WTC11 (cell line): ENCODE measurements around the gene NOL7. TPM values are rescaled to one million over a fixed set of nuclear protein-coding genes. Genes with fewer than 3 reads are reported as not detected.
A peak's percentile ranks its signal among the peaks of the same experiment; 100 is the strongest.

Experiments used
- ATAC-seq: fragments of 200-7000 bp; cut with Tn5 transposase; 2 replicates; pipeline ENCODE4 v1.10.0; 2021; ENCODE audit warnings: mild to moderate bottlenecking, moderate library complexity
- CTCF ChIA-PET: fragments of 300-600 bp; sonication (Branson Sonifier 250); formaldehyde crosslinking; loops from one replicate; lab custom pipeline; 2021; ENCODE audit warnings: antibody characterized with exemption; lab: Charles Lee
- POLR2A ChIA-PET: fragments of 350-600 bp; sonication (Branson Sonifier 250); formaldehyde crosslinking; loops from one replicate; lab custom pipeline; 2021; ENCODE audit warnings: antibody characterized with exemption; lab: Charles Lee
- DNase-seq: peaks from one replicate; pipeline ENCODE4 v3.0.0; 2021; ENCODE audit warnings: low spot score
- H3K27ac Mint-ChIP-seq: 2 replicates; pipeline ENCODE4 v1.8.0; 2021; ENCODE audit warnings: mixed read lengths
- H3K27me3 Mint-ChIP-seq: 2 replicates; pipeline ENCODE4 v1.8.0; 2021; ENCODE audit warnings: low read depth, mild to moderate bottlenecking, moderate library complexity, mixed read lengths
- H3K36me3 Mint-ChIP-seq: 2 replicates; pipeline ENCODE4 v1.8.0; 2021; ENCODE audit warnings: mixed read lengths
- H3K4me1 Mint-ChIP-seq: 2 replicates; pipeline ENCODE4 v1.8.0; 2022; ENCODE audit warnings: mixed read lengths
- H3K4me3 Mint-ChIP-seq: 2 replicates; pipeline ENCODE4 v1.8.0; 2021; ENCODE audit warnings: mild to moderate bottlenecking, moderate library complexity, mixed read lengths
- H3K9me3 Mint-ChIP-seq: 2 replicates; pipeline ENCODE4 v1.8.0; 2021; ENCODE audit warnings: mixed read lengths
- AFF4 ChIP-seq: sonication (generic); formaldehyde crosslinking; IDR thresholded peaks from 2 replicates; pipeline ENCODE4 v1.8.1; 2023; ENCODE audit warnings: mild to moderate bottlenecking, missing genetic modification reagents, borderline replicate concordance
- CREB1 ChIP-seq: sonication (generic); formaldehyde crosslinking; IDR thresholded peaks from 2 replicates; pipeline ENCODE4 v1.8.0; 2023; ENCODE audit warnings: mild to moderate bottlenecking, missing genetic modification reagents
- ERG ChIP-seq: fragments of 250-450 bp; sonication (Bioruptor Pico); IDR thresholded peaks from 2 replicates; pipeline ENCODE4 v1.8.0; 2021; ENCODE audit warnings: mild to moderate bottlenecking
- MXD4 ChIP-seq: fragments of 250-450 bp; sonication (Bioruptor Pico); IDR thresholded peaks from 2 replicates; pipeline ENCODE4 v1.8.0; 2021; ENCODE audit warnings: mild to moderate bottlenecking, moderate library complexity, borderline replicate concordance
- NR3C1 ChIP-seq: sonication (generic); formaldehyde crosslinking; conservative IDR thresholded peaks from 2 replicates; pipeline ENCODE4 v1.8.1; 2023; ENCODE audit warnings: low read depth, mild to moderate bottlenecking, missing genetic modification reagents
- OVOL2 ChIP-seq: fragments of 250-450 bp; sonication (Bioruptor Pico); IDR thresholded peaks from 2 replicates; pipeline ENCODE4 v1.9.0; 2021; ENCODE audit warnings: mild to moderate bottlenecking, borderline replicate concordance
- PRRX2 ChIP-seq: fragments of 250-450 bp; sonication (Bioruptor Pico); IDR thresholded peaks from 2 replicates; pipeline ENCODE4 v1.8.0; 2021; ENCODE audit warnings: mild to moderate bottlenecking
- RORB ChIP-seq: fragments of 250-450 bp; sonication (Bioruptor Pico); IDR thresholded peaks from 2 replicates; pipeline ENCODE4 v1.9.0; 2021; ENCODE audit warnings: mild to moderate bottlenecking
- SP1 ChIP-seq: sonication (generic); formaldehyde crosslinking; conservative IDR thresholded peaks from 2 replicates; pipeline ENCODE4 v1.8.1; 2022; ENCODE audit warnings: missing genetic modification reagents
- ZBTB21 ChIP-seq: sonication (generic); formaldehyde crosslinking; IDR thresholded peaks from 2 replicates; pipeline ENCODE4 v1.8.1; 2023; ENCODE audit warnings: mild to moderate bottlenecking, missing genetic modification reagents, borderline replicate concordance
- ZBTB43 ChIP-seq: sonication (generic); formaldehyde crosslinking; IDR thresholded peaks from 2 replicates; pipeline ENCODE4 v1.8.1; 2023; ENCODE audit warnings: mild to moderate bottlenecking, missing genetic modification reagents
- ZNF317 ChIP-seq: sonication (generic); formaldehyde crosslinking; IDR thresholded peaks from 2 replicates; pipeline ENCODE4 v1.8.1; 2023; ENCODE audit warnings: low read depth, mild to moderate bottlenecking, moderate library complexity, missing genetic modification reagents, borderline replicate concordance
- ZNF425 ChIP-seq: fragments of 250-450 bp; sonication (Bioruptor Pico); conservative IDR thresholded peaks from 2 replicates; pipeline ENCODE4 v1.9.0; 2021; ENCODE audit warnings: mild to moderate bottlenecking
- total RNA-seq: library from RNA; stranded (reverse); gene quantifications from 3 replicates; pipeline ENCODE4 v1.2.3, GENCODE V29; 2021
- TF ChIP-seq, protein P1 (sequence below): sonication (generic); formaldehyde crosslinking; IDR thresholded peaks from 2 replicates; pipeline ENCODE4 v1.8.1; 2023; ENCODE audit warnings: mild to moderate bottlenecking, missing genetic modification reagents
- TF ChIP-seq, protein P2 (sequence below): sonication (generic); formaldehyde crosslinking; conservative IDR thresholded peaks from 2 replicates; pipeline ENCODE4 v1.8.1; 2023; ENCODE audit warnings: mild to moderate bottlenecking, low read depth, missing genetic modification reagents, moderate library complexity
- TF ChIP-seq, protein P3 (sequence below): sonication (generic); formaldehyde crosslinking; IDR thresholded peaks from 2 replicates; pipeline ENCODE4 v1.8.0; 2023; ENCODE audit warnings: missing genetic modification reagents, mild to moderate bottlenecking, borderline replicate concordance

Gene NOL7
- total RNA-seq, 1 experiment from 2014 or later: 76.1 TPM

GRCh38 chr6:13648850-13649249 is 33.7 kb downstream of the NOL7 start:
- Mint-ChIP-seq H3K36me3 (peaks cover 9% of the 10 kb centered on the region), H3K4me1 (no peaks in the 10 kb centered on the region), H3K4me3 (no peak overlapping the region)
- TF ChIP-seq PRRX2 (CRISPR knock-in tag): no peak
- TF ChIP-seq RORB: no peak
- TF ChIP-seq ERG (CRISPR knock-in tag): no peak
- no peak for TF ChIP-seq SP1 (CRISPR knock-in tag)
- no peak for TF ChIP-seq OVOL2 (CRISPR knock-in tag)
- no peak for TF ChIP-seq MXD4 (CRISPR knock-in tag)
- TF ChIP-seq, protein P1, sequence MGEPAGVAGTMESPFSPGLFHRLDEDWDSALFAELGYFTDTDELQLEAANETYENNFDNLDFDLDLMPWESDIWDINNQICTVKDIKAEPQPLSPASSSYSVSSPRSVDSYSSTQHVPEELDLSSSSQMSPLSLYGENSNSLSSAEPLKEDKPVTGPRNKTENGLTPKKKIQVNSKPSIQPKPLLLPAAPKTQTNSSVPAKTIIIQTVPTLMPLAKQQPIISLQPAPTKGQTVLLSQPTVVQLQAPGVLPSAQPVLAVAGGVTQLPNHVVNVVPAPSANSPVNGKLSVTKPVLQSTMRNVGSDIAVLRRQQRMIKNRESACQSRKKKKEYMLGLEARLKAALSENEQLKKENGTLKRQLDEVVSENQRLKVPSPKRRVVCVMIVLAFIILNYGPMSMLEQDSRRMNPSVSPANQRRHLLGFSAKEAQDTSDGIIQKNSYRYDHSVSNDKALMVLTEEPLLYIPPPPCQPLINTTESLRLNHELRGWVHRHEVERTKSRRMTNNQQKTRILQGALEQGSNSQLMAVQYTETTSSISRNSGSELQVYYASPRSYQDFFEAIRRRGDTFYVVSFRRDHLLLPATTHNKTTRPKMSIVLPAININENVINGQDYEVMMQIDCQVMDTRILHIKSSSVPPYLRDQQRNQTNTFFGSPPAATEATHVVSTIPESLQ (CRISPR knock-in tag): no peak
- TF ChIP-seq ZBTB43 (CRISPR knock-in tag): no peak
- TF ChIP-seq, protein P2, sequence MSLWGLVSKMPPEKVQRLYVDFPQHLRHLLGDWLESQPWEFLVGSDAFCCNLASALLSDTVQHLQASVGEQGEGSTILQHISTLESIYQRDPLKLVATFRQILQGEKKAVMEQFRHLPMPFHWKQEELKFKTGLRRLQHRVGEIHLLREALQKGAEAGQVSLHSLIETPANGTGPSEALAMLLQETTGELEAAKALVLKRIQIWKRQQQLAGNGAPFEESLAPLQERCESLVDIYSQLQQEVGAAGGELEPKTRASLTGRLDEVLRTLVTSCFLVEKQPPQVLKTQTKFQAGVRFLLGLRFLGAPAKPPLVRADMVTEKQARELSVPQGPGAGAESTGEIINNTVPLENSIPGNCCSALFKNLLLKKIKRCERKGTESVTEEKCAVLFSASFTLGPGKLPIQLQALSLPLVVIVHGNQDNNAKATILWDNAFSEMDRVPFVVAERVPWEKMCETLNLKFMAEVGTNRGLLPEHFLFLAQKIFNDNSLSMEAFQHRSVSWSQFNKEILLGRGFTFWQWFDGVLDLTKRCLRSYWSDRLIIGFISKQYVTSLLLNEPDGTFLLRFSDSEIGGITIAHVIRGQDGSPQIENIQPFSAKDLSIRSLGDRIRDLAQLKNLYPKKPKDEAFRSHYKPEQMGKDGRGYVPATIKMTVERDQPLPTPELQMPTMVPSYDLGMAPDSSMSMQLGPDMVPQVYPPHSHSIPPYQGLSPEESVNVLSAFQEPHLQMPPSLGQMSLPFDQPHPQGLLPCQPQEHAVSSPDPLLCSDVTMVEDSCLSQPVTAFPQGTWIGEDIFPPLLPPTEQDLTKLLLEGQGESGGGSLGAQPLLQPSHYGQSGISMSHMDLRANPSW (CRISPR knock-in tag): no peak
- no peak for TF ChIP-seq ZNF425 (CRISPR knock-in tag)
- TF ChIP-seq ZBTB21 (CRISPR knock-in tag): no peak
- TF ChIP-seq CREB1 (CRISPR knock-in tag): no peak
- TF ChIP-seq, all 79 proteins: peak for 0
- Mint-ChIP-seq H3K27ac (no peak overlapping the region), H3K27me3 (no peaks in the 10 kb centered on the region), H3K9me3 (no peaks in the 10 kb centered on the region)
- DNase-seq (no peak), ATAC-seq (no peak)
- ChIA-PET POLR2A (no interaction called here), CTCF (interaction anchor here (2.0 kb wide), 1 partner anchor 24 kb away, joined by 6 read pairs; no protein-coding TSS in a partner anchor)

DNA sequence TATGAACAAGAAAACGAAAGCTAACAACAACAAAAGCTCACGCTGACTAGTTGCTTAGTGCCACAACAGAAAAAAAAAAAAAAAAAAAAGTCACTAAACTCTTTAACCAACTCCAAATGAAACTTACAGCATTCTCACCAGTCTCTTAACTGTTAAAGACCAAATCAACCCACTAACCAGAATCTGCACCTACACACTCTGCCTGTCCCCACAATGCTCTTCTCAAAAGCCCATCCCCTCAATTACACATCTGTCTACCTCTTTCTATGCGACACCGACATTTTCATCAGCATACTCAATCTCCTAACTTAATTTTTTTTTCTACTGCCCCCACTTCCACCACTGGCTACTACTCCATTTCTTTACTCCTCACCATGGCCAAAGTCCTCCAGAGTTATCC is 34.3 kb downstream of the NOL7 start:
- Mint-ChIP-seq H3K36me3 (peaks cover 9% of the 10 kb centered on the region), H3K4me1 (no peaks in the 10 kb centered on the region), H3K27ac (peak overlapping the region; percentile 14; the same call in 1 of the 2 replicates), H3K9me3 (no peaks in the 10 kb centered on the region), H3K4me3 (no peak overlapping the region), H3K27me3 (no peaks in the 10 kb centered on the region)
- ChIA-PET POLR2A (no interaction called here), CTCF (interaction anchor here (2.0 kb wide), 1 partner anchor 25 kb away, joined by 6 read pairs; no protein-coding TSS in a partner anchor)
- DNase-seq (no peak), ATAC-seq (no peak)
- TF ChIP-seq NR3C1 (CRISPR knock-in tag) (no peak), ZNF317 (CRISPR knock-in tag) (no peak), AFF4 (CRISPR knock-in tag) (no peak)
- TF ChIP-seq, protein P3, sequence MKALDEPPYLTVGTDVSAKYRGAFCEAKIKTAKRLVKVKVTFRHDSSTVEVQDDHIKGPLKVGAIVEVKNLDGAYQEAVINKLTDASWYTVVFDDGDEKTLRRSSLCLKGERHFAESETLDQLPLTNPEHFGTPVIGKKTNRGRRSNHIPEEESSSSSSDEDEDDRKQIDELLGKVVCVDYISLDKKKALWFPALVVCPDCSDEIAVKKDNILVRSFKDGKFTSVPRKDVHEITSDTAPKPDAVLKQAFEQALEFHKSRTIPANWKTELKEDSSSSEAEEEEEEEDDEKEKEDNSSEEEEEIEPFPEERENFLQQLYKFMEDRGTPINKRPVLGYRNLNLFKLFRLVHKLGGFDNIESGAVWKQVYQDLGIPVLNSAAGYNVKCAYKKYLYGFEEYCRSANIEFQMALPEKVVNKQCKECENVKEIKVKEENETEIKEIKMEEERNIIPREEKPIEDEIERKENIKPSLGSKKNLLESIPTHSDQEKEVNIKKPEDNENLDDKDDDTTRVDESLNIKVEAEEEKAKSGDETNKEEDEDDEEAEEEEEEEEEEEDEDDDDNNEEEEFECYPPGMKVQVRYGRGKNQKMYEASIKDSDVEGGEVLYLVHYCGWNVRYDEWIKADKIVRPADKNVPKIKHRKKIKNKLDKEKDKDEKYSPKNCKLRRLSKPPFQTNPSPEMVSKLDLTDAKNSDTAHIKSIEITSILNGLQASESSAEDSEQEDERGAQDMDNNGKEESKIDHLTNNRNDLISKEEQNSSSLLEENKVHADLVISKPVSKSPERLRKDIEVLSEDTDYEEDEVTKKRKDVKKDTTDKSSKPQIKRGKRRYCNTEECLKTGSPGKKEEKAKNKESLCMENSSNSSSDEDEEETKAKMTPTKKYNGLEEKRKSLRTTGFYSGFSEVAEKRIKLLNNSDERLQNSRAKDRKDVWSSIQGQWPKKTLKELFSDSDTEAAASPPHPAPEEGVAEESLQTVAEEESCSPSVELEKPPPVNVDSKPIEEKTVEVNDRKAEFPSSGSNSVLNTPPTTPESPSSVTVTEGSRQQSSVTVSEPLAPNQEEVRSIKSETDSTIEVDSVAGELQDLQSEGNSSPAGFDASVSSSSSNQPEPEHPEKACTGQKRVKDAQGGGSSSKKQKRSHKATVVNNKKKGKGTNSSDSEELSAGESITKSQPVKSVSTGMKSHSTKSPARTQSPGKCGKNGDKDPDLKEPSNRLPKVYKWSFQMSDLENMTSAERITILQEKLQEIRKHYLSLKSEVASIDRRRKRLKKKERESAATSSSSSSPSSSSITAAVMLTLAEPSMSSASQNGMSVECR (CRISPR knock-in tag): no peak
